Non-pigmented ciliary epithelial cell (primary cell): ENCODE measurements around the gene GNB3.

Experiments
- DNase-seq: peaks from one replicate; pipeline ENCODE4 v3.0.0-alpha.2; 2010; ENCODE audit warnings: low read depth

The GNB3 gene

DNA sequence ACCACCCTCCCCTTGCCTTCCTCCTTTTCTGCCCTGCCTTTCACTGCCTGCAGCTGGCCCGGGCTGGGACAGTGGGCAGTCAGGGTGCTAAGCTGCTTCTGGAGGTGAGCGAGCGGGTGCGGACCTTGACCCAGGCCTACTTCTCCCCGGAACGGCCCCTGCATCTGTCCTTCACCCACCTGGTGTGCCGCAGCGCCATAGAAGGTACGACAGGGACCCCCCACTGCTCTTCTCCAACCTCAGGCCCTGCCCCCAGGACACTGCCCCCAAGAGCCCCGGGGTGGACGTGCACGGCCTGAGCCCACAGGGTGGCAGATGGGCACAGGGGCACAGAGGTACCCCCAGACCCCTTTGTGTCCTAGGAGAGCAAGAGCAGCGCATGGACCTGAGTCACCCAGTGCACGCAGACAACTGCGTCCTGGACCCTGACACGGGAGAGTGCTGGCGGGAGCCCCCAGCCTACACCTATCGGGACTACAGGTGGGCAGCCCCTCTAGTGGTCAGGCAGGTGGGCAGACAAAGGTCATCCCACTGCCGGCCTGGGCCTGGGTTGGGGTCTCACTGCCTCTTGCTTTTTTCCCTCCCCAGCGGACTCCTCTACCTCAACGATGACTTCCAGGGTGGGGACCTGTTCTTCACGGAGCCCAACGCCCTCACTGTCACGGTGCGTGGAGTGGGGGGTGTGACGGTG lies 3.2 kb upstream of the GNB3 start:
- no peak for DNase-seq

DNA sequence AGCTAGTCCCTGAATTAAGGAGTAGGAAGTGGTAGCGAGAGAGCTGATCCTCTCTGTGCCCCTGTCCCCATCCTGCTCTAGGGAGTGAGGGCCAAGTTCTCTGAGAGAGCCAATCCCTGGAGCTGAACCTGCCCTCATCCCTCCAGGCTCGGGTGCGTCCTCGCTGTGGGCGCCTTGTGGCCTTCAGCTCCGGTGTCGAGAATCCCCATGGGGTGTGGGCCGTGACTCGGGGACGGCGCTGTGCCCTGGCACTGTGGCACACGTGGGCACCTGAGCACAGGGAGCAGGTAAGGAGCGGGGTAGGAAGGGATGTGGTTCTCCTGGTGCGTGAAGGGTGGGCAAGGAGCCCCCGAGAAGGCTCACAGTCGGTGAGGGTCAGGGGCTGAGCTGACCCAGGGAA lies 1.9 kb upstream of the GNB3 start:
- DNase-seq = no peak

DNA sequence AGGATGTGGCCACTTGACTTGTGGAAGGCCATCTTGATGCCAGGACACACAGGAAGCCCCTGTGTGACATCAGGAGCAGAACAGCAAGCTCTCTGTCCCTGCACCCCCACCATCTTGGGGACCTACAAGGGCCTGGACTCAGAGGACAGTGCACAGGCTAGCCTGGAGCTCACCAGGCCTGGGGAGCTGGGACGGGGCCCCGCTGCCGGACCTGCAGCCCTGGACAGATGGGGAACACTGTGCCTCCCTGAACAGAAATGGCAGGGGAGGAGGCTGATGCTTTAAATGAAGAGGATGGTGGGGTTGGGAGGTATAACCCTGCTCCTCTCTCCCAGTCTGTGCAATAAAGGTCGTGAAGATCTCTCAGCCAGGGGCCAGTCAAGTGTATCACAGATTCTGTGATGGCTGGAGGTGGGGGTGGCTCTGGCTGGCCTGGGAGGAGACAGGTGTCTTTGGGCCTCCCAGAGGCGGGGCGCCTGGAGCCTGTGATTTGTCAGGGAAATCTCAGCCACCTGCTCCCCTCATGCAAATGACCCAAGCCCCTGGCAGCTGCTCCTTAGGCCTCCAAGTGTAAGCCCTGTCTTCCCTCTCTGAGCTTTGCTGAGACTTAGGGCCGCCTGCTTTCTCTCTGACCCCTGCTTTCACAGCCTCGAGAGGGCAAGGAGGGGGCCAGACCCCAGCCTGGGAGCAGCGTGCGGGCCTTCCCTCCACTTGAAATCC lies 1.1 kb upstream of the GNB3 start:
- no peak for DNase-seq

DNA sequence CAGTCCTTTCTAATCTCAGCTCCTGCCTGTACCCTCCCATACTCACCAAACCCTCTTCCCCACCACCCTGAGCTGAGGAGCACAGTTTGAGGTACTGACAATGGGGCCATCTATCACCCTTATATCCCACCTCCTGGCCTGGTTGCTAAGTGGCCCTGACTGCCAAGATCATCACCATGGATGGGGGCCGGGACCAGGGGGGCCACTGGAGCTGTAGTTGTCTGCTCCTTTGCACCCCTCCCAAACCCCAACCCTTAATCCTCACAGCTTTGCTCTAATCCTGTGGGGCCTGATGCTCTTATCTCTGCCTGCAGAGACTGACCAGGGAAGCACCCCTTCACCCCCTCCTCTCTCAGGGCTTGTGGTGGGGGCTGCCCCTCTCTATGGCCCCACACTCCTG lies 395 bp upstream of the GNB3 start:
- DNase-seq = no peak

DNA sequence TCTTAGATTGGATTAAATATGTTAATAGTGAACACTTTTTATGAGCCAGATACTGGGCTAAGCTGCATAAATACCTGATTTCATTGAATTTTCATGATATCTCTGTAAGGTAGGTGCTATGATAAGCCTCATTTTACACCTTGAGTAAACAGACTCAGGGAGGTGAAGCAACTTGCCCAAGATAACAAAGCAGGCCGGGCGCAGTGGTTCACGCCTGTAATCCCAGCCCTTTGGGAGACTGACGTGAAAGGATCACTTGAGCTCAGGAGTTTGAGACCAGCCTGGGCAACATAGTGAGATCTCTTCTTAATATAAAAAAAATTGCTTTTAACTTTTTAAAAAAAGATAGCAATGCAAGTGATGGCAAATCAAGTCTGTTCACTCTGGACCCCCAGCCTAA lies 1.4 kb downstream of the GNB3 start:
- no peak for DNase-seq

DNA sequence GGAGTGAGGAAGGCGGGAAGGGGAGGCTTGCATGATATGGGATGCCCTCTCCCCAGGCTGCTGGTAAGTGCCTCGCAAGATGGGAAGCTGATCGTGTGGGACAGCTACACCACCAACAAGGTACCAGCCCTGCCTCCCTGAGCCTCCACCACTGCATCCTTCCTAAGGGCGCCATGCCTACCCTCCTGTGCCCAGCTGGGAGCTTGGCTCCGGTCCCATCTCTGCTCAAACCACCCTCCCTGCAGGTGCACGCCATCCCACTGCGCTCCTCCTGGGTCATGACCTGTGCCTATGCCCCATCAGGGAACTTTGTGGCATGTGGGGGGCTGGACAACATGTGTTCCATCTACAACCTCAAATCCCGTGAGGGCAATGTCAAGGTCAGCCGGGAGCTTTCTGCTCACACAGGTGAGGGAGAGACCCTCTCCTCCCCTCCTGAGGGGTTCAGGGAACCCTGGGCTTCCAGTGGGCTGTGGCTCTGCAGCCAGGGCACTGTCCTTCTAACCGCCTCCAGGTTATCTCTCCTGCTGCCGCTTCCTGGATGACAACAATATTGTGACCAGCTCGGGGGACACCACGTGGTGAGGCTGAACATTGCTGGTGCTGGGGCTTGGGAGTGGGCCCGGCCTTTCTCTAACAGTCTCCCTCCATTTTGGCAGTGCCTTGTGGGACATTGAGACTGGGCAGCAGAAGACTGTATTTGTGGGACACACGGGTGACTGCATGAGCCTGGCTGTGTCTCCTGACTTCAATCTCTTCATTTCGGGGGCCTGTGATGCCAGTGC lies 2.6 kb downstream of the GNB3 start:
- DNase-seq = no peak

DNA sequence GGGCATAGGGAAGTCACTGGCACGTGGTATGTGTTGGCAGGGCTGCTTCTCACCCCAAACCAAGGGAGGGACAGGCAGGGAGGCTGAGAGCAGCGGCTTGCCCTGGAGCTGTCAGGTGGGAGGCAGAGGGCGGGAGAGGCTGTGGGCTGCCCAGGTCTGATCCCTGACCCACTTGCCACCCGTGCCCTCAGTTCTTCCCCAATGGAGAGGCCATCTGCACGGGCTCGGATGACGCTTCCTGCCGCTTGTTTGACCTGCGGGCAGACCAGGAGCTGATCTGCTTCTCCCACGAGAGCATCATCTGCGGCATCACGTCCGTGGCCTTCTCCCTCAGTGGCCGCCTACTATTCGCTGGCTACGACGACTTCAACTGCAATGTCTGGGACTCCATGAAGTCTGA lies 4.7 kb downstream of the GNB3 start:
- no peak for DNase-seq

DNA sequence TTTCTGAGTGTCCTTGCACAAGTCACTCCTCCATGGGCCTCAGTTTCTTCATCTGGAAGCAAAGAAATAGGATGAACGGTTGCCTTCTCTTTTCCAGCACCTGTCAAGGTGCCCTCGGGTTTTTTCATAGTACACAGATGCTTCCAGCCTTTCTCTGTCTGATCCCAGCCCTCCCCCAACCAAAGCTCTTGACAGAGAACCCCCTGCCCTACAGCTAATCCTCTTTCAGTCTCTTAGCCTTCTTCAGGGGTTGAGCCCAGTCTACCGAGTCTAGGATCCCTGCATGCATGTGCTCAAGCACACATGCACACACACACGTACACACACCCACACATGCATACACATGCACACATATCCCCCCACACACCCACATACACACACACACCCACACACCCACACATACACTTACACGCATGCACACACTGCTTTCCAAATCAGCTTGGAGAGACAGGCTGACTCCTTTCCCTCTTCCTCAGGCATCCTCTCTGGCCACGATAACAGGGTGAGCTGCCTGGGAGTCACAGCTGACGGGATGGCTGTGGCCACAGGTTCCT lies 5.7 kb downstream of the GNB3 start:
- DNase-seq = no peak

DNA sequence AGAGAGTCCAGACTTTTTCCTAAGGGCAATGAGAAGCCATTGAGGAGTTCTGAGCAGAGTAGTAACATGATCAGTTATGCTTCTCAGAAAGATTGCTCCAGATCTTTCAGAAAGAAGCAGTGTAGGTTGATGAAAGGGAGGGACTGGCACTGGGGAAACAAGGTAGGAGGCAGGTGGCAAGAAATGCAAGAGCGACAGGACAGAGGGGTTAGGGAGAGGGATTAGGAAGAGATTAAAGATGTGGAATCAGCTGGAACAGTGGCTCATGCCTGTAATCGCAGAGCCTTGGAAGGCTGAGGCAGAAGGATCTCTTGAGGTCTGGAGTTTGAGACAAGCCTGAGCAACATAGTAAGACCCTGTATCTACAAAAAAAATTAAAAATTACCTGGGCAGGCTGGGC lies 7.0 kb downstream of the GNB3 start:
- no peak for DNase-seq

DNA sequence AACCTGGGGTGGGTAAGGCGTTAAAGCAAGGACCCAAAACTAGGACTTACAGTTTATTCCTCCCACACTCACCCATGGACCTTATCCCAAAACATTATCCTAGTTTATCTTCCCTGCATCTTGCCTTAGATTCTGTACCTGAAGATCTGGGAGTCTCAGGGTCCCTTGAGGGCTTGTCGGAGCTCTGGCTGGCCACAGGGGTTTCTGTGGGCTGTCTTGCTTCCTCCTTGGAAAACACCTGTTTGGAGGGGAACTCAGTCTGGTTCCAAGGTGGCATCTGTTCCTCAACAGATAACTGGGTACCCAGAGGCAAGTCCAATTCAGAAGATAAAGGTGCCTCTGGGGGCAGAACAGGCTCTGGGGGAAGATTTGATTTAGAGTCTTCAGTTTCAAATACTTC lies 8.7 kb downstream of the GNB3 start:
- no peak for DNase-seq

DNA sequence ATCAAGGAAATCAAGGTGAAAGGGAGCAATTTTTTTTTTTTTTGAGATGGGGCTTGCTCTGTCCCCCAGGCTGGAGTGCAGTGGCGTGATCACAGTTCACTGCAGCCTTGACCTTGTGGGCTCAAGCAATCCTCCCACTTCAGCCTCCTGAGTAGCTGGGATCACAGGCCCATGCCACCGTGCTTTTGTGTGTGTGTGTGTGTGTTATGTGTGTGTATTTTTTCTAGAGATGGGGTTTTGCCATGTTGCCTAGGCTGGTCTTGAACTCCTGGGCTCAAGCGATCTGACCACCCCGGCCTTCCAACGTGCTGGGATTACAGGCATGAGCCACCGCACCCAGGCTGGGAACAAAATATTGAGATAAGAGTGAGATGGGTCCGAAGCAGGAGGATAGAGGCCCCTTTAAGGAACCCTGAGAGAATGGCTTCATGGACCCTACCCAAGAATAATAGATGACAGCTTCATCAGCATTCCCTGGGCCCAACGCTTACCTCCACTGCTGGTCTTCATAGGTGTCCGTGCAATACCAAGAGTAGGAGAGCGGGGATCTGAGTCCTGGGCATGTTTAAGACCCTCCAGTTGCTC lies 9.3 kb downstream of the GNB3 start:
- DNase-seq = no peak

DNA sequence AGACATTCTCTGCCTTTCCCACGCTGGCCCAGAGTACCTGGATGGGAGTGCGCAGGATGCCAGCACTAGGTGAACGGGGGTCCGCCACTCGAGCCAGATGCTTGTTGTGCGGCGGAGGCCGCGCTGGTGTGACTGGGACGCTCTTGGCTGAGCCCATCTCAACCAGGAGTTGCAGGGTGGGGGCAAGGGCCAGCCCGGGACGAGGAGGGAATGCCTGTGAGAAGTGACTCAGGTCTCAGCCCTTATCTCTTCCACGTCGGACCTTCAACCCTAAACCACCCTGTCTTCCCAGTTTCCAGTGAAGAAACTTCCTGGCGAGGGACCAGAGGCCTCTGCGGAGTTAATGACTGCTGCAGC lies 10.0 kb downstream of the GNB3 start:
- no peak for DNase-seq

DNA sequence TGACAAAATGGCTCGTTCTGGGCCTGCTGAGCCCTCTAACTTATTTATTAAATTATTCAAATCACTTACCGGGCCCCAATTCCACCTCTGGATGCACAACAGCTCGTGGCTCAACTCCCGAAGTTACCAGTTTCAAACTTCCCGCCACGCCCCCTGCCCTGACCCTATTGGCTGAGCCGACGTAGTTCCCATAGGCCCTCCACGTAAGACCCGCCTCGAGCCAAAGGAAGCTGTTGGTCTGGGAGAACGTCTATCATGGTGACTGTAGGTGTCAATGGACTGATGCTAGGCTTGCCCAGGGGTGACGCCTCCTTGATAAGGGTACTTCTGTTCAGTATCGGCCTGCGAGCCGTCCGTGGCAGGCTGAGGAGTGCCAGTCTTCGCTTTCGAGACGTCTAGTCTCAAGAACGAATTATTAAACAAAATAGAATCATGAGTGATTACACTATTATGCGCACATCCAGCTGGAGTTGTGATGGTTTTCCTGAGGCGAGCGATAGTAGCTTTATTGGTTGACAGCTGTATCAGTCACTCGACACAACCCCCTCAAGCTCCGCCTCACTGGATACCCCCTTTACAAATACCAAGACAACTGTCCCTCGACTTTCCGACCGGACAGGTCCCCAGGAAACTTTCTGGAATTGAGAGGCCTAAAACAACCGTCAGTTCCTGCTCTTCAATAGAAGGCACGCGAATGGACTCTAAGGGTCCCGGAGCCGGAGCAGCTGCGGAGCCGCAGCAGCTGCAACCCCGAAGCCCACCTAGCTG lies 10.6 kb downstream of the GNB3 start, which contains the start of gene CDCA3:
Gene CDCA3, minus strand, starts transcription at position 134 of the 768 bp plus-strand sequence. CDS start 334 bp downstream, outside the sequence.
- peak; percentile 97 for DNase-seq

DNA sequence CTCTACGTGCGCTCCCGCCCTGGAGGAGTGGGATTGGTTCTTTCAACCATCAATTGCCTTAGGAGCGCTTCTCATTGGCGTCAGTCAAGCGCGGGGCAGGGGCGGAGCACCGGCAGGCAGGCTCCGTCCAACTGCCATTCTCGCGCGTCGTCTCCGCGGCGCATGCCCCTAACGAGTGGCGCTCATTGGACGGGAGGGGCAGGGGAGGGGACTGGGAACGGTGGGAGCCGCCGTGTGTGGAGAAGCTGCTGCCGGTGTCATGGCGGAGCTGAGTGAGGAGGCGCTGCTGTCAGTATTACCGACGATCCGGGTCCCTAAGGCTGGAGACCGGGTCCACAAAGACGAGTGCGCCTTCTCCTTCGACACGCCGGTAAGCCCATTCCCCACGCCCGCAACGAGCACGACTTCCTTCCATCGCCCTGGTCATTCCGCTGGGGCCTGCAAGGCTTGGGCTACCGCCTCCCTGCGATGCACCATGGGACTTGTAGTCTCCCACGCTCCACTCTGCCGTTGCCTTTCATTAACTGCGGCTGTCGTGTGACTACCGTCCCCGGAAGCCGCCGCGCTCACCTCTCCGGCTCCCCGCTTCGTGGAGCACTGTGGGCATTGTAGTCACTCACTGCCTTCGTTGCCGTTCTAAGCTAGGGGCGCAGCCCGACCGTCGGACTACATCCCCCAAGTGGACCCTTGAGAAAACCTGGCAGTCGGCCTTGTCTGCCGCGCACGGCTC lies 11.4 kb downstream of the GNB3 start, which contains the start of gene USP5:
Gene USP5, plus strand, starts transcription at position 230 of the 730 bp plus-strand sequence. Its CDS starts 30 bp downstream, at position 260.
- peak; percentile 99 for DNase-seq

DNA sequence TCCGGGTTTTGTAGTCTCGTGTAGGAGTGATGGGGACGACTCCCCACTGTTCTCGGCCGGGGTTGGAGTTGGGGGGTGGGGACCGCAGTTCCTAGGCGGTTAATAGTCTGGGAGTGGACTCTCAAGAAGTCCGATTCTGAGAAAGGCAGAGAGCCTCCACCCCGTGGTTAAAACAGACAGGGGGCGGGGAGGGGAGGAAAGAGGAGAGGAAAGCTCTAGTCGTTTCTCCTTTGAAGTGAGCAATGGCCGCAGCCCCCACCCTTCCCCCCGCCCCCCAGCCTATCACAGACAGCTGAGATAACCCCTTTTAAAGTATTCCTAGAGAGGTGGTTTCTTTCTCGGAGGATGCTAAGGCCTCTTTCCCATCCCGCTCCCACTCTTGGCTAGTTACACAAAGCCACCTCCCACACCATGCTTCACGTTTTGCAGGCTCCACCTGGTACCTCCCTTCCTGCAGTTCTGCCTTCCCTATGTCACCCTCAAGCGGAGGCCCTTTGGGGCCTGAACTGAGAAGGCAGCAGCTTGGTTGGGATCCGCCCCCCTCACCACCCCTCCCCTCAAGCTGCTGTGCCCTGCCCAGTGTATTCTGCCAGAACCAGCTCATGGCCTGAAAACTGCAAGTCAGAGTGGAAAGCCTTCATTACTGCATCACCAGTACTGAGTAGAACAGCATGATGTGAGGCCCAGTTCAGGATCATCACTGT lies 12.1 kb downstream of the GNB3 start:
- no peak for DNase-seq

DNA sequence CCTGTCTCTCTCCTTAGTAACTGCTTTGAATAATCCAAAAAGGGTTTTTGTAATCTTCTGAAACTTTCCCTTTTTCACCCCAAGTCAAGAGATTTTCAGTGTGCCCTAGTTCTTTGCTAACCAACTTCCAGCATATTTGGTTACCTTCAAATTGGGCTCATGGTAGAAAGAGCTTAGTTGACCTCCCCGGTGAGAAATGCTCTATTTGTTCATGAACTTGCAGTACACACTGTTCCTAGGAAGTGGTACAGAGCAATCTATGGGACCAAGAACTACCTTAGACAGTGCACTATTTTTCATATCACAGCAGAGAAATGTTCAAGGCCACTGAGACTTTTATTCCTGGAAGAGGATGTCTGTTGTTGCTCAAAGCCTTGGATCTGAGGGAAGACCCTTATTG lies 12.9 kb downstream of the GNB3 start:
- no peak for DNase-seq

DNA sequence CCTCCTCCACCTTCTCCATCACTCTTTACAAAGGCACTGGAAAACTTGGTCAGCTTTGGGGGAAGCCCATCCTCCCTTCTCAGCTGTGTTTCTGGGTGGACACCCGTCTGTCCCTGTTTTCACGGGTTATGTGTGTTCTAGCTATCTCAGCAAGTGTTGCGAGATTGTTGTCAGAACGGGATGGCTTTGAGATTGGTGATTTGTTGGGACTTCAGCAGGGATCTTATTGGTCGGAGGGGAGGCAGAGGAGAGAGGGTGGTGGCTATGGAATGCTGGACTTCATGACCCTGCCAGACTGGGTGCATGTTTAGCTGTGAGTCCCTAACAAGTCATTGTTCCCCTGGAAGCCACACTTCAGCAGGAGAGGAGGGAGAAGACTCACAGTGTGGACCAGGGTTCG lies 13.3 kb downstream of the GNB3 start:
- no peak for DNase-seq

DNA sequence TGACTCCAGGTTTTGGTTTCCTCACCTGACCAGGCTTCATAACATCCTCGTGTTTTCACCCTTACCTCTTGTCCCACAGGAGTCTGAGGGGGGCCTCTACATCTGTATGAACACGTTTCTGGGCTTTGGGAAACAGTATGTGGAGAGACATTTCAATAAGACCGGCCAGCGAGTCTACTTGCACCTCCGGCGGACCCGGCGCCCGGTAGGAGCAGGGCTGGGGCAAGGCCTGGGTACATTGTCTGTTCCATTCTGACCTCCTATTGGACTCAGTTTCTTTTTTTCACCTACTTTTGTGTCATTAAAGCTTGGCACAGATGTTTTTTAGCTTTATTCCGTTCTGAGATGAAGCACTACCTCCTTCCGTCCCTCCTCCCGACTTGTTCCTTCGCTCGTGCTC lies 14.6 kb downstream of the GNB3 start:
- DNase-seq = no peak

DNA sequence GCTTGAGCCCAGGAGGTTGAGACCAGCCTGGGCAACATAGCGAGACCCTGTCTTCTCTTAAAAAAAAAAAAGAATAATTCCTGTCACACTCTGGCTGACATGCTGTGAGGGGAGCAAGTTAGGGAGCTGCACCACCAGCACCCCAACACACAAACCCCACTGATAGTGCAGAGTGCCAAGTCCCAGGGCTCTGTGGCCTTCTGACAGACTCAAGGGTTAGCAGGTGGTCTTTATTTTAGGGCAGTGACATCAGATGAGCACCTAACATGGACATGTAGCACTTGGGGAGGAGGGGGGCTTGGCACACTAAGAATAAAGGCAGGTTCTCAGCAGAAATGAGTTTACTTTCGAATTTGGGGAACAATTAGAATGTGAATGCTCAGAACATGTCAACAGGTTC lies 18.1 kb downstream of the GNB3 start:
- DNase-seq = no peak

DNA sequence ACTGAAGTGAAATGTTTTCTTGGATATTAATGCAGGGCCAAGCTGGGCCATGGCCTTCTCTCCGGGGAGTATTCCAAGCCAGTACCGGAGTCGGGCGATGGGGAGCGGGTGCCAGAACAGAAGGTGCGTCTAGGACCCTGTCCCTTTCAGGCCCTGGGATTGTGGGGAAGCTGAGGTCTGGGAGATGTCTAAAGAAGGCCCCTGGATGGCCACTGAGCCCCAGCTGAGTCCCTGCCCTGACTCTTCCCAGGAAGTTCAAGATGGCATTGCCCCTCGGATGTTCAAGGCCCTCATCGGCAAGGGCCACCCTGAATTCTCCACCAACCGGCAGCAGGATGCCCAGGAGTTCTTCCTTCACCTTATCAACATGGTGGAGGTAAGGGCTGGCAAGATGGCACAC lies 19.4 kb downstream of the GNB3 start:
- DNase-seq = no peak
